GM12878 (cell line): ENCODE measurements around the gene GUK1. TPM values are rescaled to one million over a fixed set of nuclear protein-coding genes. Genes with fewer than 3 reads are reported as not detected.

Source experiments
- ATF2 ChIP-seq: IDR thresholded peaks from 2 replicates; pipeline ENCODE4 v1.6.1; 2012; ENCODE audit warnings: low read length, inconsistent platforms
- BACH1 ChIP-seq: fragments of 450-650 bp; IDR thresholded peaks from 2 replicates; pipeline ENCODE4 v1.6.1; 2017; ENCODE audit warnings: mild to moderate bottlenecking, borderline replicate concordance
- HSF1 ChIP-seq: fragments of 150-350 bp; IDR thresholded peaks from 2 replicates; pipeline ENCODE4 v1.6.1; 2014; ENCODE audit warnings: mild to moderate bottlenecking, low read depth, low read length
- MYB ChIP-seq: fragments of 150-350 bp; IDR thresholded peaks from 2 replicates; pipeline ENCODE4 v1.6.1; 2014; ENCODE audit warnings: mild to moderate bottlenecking, low read depth, low read length, borderline replicate concordance
- RCOR1 ChIP-seq: conservative IDR thresholded peaks from 2 replicates; pipeline ENCODE4 v1.6.1; 2012; ENCODE audit warnings: low read depth, low read length, improper control_type of control experiment
- SIN3A ChIP-seq: IDR thresholded peaks from 2 replicates; pipeline ENCODE4 v1.6.1; 2012; ENCODE audit warnings: low read depth, low read length, improper control_type of control experiment
- SIX5 ChIP-seq: IDR thresholded peaks from 2 replicates; pipeline ENCODE4 v1.6.1; 2011; ENCODE audit warnings: mild to moderate bottlenecking, low read depth, low read length, moderate library complexity; ENCODE audit not compliant: severe bottlenecking
- TARDBP ChIP-seq: IDR thresholded peaks from 2 replicates; pipeline ENCODE4 v1.6.1; 2016; ENCODE audit warnings: borderline replicate concordance
- polyA plus RNA-seq, 11 experiments: library from polyadenylated mRNA; depleted of rRNA in 4 of 11; unstranded in 6 of 11; stranded (reverse) in 5 of 11; fragments of >200 nt; fragmentation: Nextera tagmentation in 4 of 11; fragmentation: Illumina TruSeq in 1 of 11; extraction: Ambion mirVana in 4 of 11; extraction: Trizol in 1 of 11; gene quantifications; 1 replicate in 1 of 11; 2 replicates in 10 of 11; pipeline versions ENCODE4 v1.2.1 to v1.2.3, GENCODE V29; 2011 to 2016; ENCODE audit warnings: inconsistent platforms in 2 of 11, missing spikeins in 2 of 11, low read depth in 1 of 11
- total RNA-seq, 4 experiments: library from RNA; depleted of rRNA in 3 of 4; stranded (reverse); fragments of >200 nt in 3 of 4; fragmentation: Illumina TruSeq in 1 of 4; extraction: Trizol in 1 of 4; gene quantifications; 2 replicates each; pipeline versions ENCODE4 v1.2.1 to v1.2.3, GENCODE V29; 2013 to 2021
- TF ChIP-seq, protein P1 (sequence below): fragments of 450-650 bp; conservative IDR thresholded peaks from 2 replicates; pipeline ENCODE4 v1.6.1; 2017; ENCODE audit warnings: mild to moderate bottlenecking, moderate library complexity
- TF ChIP-seq, protein P2 (sequence below): fragments of 450-650 bp; formaldehyde crosslinking; IDR thresholded peaks from 2 replicates; pipeline ENCODE4 v1.4.0; 2020; ENCODE audit warnings: mild to moderate bottlenecking, moderate library complexity
- TF ChIP-seq, protein P3 (sequence below): fragments of 450-650 bp; IDR thresholded peaks from 2 replicates; pipeline ENCODE4 v1.6.1; 2017; ENCODE audit warnings: mild to moderate bottlenecking, moderate library complexity
- TF ChIP-seq, protein P4 (sequence below): fragments of 450-650 bp; IDR thresholded peaks from 2 replicates; pipeline ENCODE4 v1.6.1; 2017; ENCODE audit warnings: mild to moderate bottlenecking

GUK1 gene
- total and polyA plus RNA-seq, 10 of the 15 experiments (the other 5 are each of a cell fraction or from before 2014, with no cell fraction given), result 6.3 to 357 (median 203) TPM

DNA sequence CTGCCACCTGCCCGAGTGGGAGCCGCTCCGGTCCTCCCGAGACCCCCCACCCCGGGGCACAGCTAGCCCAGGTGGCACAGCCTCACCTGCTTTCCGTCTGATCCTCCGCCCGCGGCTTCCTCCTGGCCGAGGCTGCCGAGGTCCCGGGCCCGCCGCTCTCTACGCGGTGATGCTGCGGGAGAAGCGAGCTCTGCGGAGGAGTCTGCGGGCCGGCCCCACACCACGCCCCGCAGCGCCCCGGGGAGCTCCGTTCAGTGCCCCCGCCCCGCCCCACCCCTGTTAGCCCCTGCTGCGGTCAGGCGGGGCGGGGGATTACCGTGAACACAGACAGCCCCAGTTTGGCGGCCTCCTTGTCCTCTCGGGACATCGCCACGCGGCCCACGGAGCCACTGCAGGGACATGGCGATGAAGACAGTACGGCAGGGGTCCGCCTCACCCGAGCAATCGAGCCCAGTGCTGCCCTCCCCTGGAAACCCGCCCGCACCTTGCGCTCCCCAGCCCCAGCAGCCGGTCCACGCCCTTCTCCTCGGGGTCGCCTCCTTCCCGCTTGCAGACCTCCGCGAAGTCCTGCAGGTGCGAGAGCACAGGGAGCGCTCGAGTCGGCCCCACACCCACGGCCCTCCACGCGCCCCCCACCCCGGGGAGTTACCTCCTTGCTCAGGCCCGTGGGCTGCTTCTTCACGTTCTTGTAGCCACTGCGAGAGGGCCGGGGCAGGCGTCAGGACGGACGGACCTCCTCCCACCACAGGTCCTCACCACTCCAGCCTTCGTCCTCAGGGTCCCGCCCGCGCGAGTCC lies 37.9 kb upstream of the GUK1 start (continued):
- TF ChIP-seq, protein P1, sequence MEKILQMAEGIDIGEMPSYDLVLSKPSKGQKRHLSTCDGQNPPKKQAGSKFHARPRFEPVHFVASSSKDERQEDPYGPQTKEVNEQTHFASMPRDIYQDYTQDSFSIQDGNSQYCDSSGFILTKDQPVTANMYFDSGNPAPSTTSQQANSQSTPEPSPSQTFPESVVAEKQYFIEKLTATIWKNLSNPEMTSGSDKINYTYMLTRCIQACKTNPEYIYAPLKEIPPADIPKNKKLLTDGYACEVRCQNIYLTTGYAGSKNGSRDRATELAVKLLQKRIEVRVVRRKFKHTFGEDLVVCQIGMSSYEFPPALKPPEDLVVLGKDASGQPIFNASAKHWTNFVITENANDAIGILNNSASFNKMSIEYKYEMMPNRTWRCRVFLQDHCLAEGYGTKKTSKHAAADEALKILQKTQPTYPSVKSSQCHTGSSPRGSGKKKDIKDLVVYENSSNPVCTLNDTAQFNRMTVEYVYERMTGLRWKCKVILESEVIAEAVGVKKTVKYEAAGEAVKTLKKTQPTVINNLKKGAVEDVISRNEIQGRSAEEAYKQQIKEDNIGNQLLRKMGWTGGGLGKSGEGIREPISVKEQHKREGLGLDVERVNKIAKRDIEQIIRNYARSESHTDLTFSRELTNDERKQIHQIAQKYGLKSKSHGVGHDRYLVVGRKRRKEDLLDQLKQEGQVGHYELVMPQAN, result no peak; the same call in 1 of the 2 replicates
- TF ChIP-seq TARDBP (no peak), RCOR1 (no peak), BACH1 (no peak), SIX5 (no peak), HSF1 (no peak), MYB (no peak), ATF2 (no peak), SIN3A (0 out of 2 replicates have a peak, but pooled peaks have one; percentile 30)
- TF ChIP-seq, protein P2, sequence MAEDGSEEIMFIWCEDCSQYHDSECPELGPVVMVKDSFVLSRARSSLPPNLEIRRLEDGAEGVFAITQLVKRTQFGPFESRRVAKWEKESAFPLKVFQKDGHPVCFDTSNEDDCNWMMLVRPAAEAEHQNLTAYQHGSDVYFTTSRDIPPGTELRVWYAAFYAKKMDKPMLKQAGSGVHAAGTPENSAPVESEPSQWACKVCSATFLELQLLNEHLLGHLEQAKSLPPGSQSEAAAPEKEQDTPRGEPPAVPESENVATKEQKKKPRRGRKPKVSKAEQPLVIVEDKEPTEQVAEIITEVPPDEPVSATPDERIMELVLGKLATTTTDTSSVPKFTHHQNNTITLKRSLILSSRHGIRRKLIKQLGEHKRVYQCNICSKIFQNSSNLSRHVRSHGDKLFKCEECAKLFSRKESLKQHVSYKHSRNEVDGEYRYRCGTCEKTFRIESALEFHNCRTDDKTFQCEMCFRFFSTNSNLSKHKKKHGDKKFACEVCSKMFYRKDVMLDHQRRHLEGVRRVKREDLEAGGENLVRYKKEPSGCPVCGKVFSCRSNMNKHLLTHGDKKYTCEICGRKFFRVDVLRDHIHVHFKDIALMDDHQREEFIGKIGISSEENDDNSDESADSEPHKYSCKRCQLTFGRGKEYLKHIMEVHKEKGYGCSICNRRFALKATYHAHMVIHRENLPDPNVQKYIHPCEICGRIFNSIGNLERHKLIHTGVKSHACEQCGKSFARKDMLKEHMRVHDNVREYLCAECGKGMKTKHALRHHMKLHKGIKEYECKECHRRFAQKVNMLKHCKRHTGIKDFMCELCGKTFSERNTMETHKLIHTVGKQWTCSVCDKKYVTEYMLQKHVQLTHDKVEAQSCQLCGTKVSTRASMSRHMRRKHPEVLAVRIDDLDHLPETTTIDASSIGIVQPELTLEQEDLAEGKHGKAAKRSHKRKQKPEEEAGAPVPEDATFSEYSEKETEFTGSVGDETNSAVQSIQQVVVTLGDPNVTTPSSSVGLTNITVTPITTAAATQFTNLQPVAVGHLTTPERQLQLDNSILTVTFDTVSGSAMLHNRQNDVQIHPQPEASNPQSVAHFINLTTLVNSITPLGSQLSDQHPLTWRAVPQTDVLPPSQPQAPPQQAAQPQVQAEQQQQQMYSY (CRISPR knock-in tag), result no peak
- TF ChIP-seq, protein P3, sequence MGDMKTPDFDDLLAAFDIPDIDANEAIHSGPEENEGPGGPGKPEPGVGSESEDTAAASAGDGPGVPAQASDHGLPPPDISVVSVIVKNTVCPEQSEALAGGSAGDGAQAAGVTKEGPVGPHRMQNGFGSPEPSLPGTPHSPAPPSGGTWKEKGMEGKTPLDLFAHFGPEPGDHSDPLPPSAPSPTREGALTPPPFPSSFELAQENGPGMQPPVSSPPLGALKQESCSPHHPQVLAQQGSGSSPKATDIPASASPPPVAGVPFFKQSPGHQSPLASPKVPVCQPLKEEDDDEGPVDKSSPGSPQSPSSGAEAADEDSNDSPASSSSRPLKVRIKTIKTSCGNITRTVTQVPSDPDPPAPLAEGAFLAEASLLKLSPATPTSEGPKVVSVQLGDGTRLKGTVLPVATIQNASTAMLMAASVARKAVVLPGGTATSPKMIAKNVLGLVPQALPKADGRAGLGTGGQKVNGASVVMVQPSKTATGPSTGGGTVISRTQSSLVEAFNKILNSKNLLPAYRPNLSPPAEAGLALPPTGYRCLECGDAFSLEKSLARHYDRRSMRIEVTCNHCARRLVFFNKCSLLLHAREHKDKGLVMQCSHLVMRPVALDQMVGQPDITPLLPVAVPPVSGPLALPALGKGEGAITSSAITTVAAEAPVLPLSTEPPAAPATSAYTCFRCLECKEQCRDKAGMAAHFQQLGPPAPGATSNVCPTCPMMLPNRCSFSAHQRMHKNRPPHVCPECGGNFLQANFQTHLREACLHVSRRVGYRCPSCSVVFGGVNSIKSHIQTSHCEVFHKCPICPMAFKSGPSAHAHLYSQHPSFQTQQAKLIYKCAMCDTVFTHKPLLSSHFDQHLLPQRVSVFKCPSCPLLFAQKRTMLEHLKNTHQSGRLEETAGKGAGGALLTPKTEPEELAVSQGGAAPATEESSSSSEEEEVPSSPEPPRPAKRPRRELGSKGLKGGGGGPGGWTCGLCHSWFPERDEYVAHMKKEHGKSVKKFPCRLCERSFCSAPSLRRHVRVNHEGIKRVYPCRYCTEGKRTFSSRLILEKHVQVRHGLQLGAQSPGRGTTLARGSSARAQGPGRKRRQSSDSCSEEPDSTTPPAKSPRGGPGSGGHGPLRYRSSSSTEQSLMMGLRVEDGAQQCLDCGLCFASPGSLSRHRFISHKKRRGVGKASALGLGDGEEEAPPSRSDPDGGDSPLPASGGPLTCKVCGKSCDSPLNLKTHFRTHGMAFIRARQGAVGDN, result no peak
- TF ChIP-seq, protein P4, sequence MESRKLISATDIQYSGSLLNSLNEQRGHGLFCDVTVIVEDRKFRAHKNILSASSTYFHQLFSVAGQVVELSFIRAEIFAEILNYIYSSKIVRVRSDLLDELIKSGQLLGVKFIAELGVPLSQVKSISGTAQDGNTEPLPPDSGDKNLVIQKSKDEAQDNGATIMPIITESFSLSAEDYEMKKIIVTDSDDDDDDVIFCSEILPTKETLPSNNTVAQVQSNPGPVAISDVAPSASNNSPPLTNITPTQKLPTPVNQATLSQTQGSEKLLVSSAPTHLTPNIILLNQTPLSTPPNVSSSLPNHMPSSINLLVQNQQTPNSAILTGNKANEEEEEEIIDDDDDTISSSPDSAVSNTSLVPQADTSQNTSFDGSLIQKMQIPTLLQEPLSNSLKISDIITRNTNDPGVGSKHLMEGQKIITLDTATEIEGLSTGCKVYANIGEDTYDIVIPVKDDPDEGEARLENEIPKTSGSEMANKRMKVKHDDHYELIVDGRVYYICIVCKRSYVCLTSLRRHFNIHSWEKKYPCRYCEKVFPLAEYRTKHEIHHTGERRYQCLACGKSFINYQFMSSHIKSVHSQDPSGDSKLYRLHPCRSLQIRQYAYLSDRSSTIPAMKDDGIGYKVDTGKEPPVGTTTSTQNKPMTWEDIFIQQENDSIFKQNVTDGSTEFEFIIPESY, result no peak
